ENCODE data around the gene TMEM131.

DNA sequence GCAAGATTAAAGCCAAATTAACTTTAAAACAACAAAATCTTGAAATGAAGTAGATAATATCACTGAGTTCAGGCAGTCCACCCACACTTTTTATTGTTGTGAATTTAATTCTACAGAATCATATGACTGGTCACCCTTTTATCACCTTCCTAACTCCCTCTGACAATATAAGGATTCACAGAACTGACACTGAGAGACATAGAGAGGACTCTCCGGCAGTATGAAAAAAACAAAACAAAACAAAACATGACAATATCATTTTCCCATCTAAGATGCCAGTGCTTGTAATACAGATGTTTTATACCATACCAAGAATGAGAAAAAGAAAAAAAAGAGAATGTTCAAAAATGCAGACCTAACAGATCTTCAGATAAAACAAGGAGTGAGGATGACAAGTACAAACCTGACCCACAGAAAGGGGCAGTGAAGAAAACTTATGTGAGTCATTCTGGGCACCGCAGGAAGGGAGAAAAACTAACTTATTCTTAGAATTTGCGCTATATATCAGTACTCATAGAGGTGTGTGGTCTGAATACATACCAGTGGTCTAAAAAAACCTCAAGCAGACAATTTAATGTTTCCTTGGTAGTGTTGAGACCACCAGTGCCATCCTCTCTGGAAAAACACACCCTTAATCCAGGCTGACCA, 145.7 kb downstream of the TMEM131 start:
- TF ChIP-seq, protein P1, sequence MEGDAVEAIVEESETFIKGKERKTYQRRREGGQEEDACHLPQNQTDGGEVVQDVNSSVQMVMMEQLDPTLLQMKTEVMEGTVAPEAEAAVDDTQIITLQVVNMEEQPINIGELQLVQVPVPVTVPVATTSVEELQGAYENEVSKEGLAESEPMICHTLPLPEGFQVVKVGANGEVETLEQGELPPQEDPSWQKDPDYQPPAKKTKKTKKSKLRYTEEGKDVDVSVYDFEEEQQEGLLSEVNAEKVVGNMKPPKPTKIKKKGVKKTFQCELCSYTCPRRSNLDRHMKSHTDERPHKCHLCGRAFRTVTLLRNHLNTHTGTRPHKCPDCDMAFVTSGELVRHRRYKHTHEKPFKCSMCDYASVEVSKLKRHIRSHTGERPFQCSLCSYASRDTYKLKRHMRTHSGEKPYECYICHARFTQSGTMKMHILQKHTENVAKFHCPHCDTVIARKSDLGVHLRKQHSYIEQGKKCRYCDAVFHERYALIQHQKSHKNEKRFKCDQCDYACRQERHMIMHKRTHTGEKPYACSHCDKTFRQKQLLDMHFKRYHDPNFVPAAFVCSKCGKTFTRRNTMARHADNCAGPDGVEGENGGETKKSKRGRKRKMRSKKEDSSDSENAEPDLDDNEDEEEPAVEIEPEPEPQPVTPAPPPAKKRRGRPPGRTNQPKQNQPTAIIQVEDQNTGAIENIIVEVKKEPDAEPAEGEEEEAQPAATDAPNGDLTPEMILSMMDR (IDR thresholded peaks at IDR 0.05), result no peak
- TF ChIP-seq EZH2 (IDR thresholded peaks at IDR 0.05), result no peak
